Measurements from ENCODE around the gene SHISAL1. TPM values are rescaled to one million over a fixed set of nuclear protein-coding genes. Genes with fewer than 3 reads are reported as not detected.
"Not testable (repeated sequence)": the region's sequence is repeated elsewhere in the genome, so short reads cannot be mapped to it uniquely, and the experiment has no call there.

SHISAL1 gene
- total RNA-seq, 2 donors from 2014 or later, result not detected

GRCh38 chr22:44242946-44243724, 69.6 kb downstream of the SHISAL1 start:
- H3K36me3 Mint-ChIP-seq, result no peaks in the 10 kb centered on the region
- no peaks in the 10 kb centered on the region for H3K4me1 Mint-ChIP-seq (ENCODE audit: low read depth in 2 of 2)
- peaks cover 21 to 24% of the 10 kb centered on the region in 2 donors for H3K27me3 Mint-ChIP-seq
- no peaks in the 10 kb centered on the region for H3K9me3 Mint-ChIP-seq
- DNase-seq (ENCODE audit: low spot score), result no peak
- no peak overlapping the region for H3K27ac Mint-ChIP-seq
- H3K4me3 Mint-ChIP-seq, result no peak overlapping the region
- no peak for ATAC-seq

DNA sequence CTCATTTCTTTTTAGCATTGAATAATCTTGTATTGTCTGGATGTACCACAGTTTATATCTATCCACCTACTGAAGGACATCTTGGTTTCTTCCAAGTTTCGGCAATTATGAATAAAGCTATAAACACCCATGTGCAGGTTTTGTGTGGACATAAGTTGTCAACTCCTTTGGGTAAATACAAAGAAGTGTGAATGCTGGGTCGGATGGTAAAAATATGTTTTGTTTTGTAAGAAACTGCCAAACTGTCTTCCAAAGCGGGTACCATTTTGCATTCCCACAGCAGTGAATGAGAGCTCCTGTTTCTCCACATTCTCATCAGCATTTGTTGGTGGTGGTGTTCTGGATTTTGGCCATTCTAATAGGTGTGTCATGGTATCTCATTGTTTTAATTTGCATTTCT, 71.6 kb downstream of the SHISAL1 start:
- H3K27ac Mint-ChIP-seq; ATAC-seq; DNase-seq (ENCODE audit: low spot score); H3K9me3 Mint-ChIP-seq; H3K4me1 Mint-ChIP-seq (ENCODE audit: low read depth in 2 of 2); H3K36me3 Mint-ChIP-seq; H3K4me3 Mint-ChIP-seq: not testable (repeated sequence)
- peaks cover 27 to 34% of the 10 kb centered on the region in 2 donors for H3K27me3 Mint-ChIP-seq

- Mint-ChIP-seq H3K27me3 (peaks cover 15 to 16% of the 10 kb centered on the region in 2 donors), H3K36me3 (no peaks in the 10 kb centered on the region), H3K4me1 (ENCODE audit: low read depth in 2 of 2) (no peaks in the 10 kb centered on the region), H3K4me3 (no peak overlapping the region), H3K9me3 (no peaks in the 10 kb centered on the region), H3K27ac (no peak overlapping the region)
- ATAC-seq (no peak), DNase-seq (ENCODE audit: low spot score) (no peak)
Measured at GRCh38 chr22:44237290-44237689, 75.5 kb downstream of the SHISAL1 start.

GRCh38 chr22:44234372-44234771, 78.4 kb downstream of the SHISAL1 start:
- not testable (repeated sequence) for H3K27ac Mint-ChIP-seq; H3K9me3 Mint-ChIP-seq; H3K36me3 Mint-ChIP-seq; H3K4me1 Mint-ChIP-seq (ENCODE audit: low read depth in 2 of 2); ATAC-seq; H3K27me3 Mint-ChIP-seq; H3K4me3 Mint-ChIP-seq; DNase-seq (ENCODE audit: low spot score)

DNA sequence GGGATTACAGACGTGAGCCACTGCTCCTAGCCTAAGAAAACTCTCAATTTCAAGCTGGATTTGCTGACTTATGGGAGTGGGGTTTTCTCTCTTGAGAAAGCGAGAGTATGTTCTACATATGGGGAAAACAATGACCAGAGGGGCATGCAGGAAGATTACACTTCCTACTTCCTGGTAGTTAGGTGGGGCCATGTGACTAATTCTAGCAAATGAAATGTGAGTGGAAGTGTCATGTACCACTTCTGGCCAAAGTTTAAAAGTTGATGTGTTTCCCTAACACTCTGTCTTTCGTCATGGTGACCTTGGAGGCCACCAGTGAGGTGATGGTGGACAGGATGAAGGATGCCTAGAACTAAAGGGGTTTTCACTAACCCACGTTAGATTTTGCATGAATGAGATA, 81.5 kb downstream of the SHISAL1 start:
- no peaks in the 10 kb centered on the region for H3K4me1 Mint-ChIP-seq (ENCODE audit: low read depth in 2 of 2)
- H3K27me3 Mint-ChIP-seq, result peaks cover 4 to 8% of the 10 kb centered on the region in 2 donors
- no peaks in the 10 kb centered on the region for H3K36me3 Mint-ChIP-seq
- ATAC-seq (no peak), DNase-seq (ENCODE audit: low spot score) (no peak)
- peaks cover 3% of the 10 kb centered on the region for H3K9me3 Mint-ChIP-seq
- no peak overlapping the region for H3K27ac Mint-ChIP-seq
- no peak overlapping the region for H3K4me3 Mint-ChIP-seq

- ATAC-seq (no peak), DNase-seq (ENCODE audit: low spot score) (no peak)
- Mint-ChIP-seq H3K36me3 (no peaks in the 10 kb centered on the region), H3K4me1 (ENCODE audit: low read depth in 2 of 2) (no peaks in the 10 kb centered on the region), H3K27me3 (peaks cover 17 to 20% of the 10 kb centered on the region in 2 donors), H3K4me3 (no peak overlapping the region), H3K27ac (no peak overlapping the region), H3K9me3 (peaks cover 3% of the 10 kb centered on the region)
Measured at GRCh38 chr22:44229809-44230208, 82.9 kb downstream of the SHISAL1 start.

DNA sequence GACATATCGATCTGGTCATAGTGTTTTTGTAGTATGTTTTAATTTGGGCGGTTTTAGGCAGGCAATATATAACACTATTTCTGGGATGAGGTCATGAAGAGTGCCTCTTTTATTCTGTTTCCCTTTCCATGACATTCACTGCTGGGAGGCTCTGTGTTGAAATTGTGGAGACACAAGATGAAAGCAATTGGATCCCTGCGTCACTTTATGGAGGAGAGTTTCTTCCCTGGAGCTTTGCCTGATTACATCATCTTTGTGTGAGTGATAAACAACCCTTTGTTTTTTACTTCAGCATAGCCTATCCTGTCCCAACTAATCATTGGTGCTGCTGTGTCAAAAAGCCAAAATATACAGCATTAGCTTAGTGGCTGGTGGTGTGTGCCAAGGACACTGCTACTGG, 83.4 kb downstream of the SHISAL1 start:
- H3K9me3 Mint-ChIP-seq, result peaks cover 3% of the 10 kb centered on the region
- no peaks in the 10 kb centered on the region for H3K36me3 Mint-ChIP-seq
- no peaks in the 10 kb centered on the region for H3K4me1 Mint-ChIP-seq (ENCODE audit: low read depth in 2 of 2)
- peaks cover 17 to 20% of the 10 kb centered on the region in 2 donors for H3K27me3 Mint-ChIP-seq
- DNase-seq (ENCODE audit: low spot score) (no peak), ATAC-seq (no peak)
- H3K27ac Mint-ChIP-seq, result no peak overlapping the region
- H3K4me3 Mint-ChIP-seq, result no peak overlapping the region

- no peak overlapping the region for H3K4me3 Mint-ChIP-seq
- ATAC-seq (no peak), DNase-seq (ENCODE audit: low spot score) (no peak)
- no peak overlapping the region for H3K27ac Mint-ChIP-seq
- H3K27me3 Mint-ChIP-seq, result peaks cover 17 to 20% of the 10 kb centered on the region in 2 donors
- H3K4me1 Mint-ChIP-seq (ENCODE audit: low read depth in 2 of 2), result no peaks in the 10 kb centered on the region
- peaks cover 3% of the 10 kb centered on the region for H3K9me3 Mint-ChIP-seq
- no peaks in the 10 kb centered on the region for H3K36me3 Mint-ChIP-seq
Measured at GRCh38 chr22:44225812-44226211, 86.9 kb downstream of the SHISAL1 start.

DNA sequence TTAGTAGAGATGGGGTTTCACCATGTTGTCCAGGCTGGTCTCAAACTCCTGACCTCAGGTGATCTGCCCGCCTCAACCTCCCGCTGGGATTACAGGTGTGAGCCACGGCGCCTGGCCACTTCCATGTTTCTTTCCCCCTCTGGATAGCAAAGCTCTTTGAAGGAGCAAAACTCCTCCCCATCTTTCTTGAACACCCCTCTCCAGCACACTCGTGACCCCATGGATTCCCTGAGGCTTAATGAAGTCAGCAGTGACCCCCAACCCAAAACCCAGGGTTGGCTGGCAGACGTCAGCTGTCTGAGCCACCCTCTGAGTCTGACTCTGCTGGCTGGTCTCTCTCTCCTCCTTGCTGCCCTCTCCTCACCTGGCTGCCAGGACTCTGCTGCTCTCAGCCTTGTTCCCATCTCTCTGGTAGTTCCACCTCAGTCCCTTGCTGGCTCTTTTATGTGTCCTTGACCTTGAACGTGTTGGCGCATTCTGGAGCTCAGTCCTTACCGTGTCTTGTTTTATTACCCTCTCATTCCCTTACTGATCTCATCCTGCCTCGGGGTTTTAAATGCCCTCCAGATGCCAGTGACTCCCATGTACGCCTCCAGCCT, 87.6 kb downstream of the SHISAL1 start:
- H3K9me3 Mint-ChIP-seq, result peaks cover 3% of the 10 kb centered on the region
- H3K27ac Mint-ChIP-seq, result no peak overlapping the region
- H3K4me3 Mint-ChIP-seq, result no peak overlapping the region
- peaks cover 17 to 20% of the 10 kb centered on the region in 2 donors for H3K27me3 Mint-ChIP-seq
- DNase-seq (ENCODE audit: low spot score) (no peak), ATAC-seq (no peak)
- no peaks in the 10 kb centered on the region for H3K4me1 Mint-ChIP-seq (ENCODE audit: low read depth in 2 of 2)
- H3K36me3 Mint-ChIP-seq, result no peaks in the 10 kb centered on the region

GRCh38 chr22:44224166-44224565, 88.6 kb downstream of the SHISAL1 start:
- peaks cover under 1% of the 10 kb centered on the region for H3K9me3 Mint-ChIP-seq
- H3K4me3 Mint-ChIP-seq, result no peak overlapping the region
- DNase-seq (ENCODE audit: low spot score) (no peak), ATAC-seq (no peak)
- H3K4me1 Mint-ChIP-seq (ENCODE audit: low read depth in 2 of 2), result no peaks in the 10 kb centered on the region
- H3K27me3 Mint-ChIP-seq, result peaks cover 17 to 18% of the 10 kb centered on the region in 2 donors
- H3K27ac Mint-ChIP-seq, result no peak overlapping the region
- H3K36me3 Mint-ChIP-seq, result no peaks in the 10 kb centered on the region

DNA sequence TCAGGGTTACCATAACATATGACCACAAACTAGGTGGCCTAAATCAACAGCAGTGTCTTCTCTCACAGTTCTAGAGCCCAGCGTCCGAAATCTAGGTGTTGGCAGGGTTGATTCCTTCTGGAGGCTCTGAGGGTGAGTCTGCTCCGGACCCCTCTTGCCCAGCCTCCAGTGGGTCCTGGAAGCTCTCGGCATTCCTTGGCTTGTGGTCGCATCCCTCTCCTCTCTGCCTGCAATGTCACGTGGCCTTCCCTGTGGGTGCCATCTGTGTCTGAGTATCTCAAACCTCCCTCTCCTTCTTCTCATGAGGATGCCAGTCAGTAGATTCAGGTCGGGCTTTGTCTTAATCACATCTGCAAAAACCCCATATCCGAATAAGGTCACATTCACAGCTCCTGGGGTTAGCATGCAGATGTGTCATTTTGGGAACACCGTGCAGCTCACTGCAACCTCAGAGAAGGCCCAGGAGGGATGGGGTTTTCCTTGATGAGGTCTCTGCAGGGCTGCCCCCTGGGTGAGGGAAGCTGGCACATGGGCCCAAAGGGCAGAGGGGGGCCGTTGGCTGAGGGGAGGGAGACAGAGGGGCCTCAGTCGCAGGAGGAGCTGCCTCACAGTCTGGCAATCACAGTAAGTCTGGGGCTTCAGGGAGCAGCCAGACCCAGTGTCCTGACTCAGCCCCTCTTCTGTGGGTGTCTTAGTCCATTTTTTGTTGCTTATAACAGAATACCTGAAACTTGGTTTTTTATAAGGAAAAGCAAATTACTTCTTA, 90.9 kb downstream of the SHISAL1 start:
- Mint-ChIP-seq H3K9me3 (no peaks in the 10 kb centered on the region), H3K4me3 (no peak overlapping the region), H3K27me3 (peaks cover 14 to 17% of the 10 kb centered on the region in 2 donors), H3K36me3 (no peaks in the 10 kb centered on the region), H3K27ac (no peak overlapping the region), H3K4me1 (ENCODE audit: low read depth in 2 of 2) (no peaks in the 10 kb centered on the region)
- ATAC-seq, result no peak
- DNase-seq (ENCODE audit: low spot score), result no peak

GRCh38 chr22:44220727-44221680, 91.7 kb downstream of the SHISAL1 start:
- Mint-ChIP-seq H3K27me3 (peaks cover 10% of the 10 kb centered on the region in 2 donors), H3K36me3 (no peaks in the 10 kb centered on the region), H3K4me3 (no peak overlapping the region), H3K9me3 (no peaks in the 10 kb centered on the region), H3K4me1 (ENCODE audit: low read depth in 2 of 2) (no peaks in the 10 kb centered on the region), H3K27ac (no peak overlapping the region)
- no peak for DNase-seq (ENCODE audit: low spot score)
- ATAC-seq, result no peak

- Mint-ChIP-seq H3K36me3 (no peaks in the 10 kb centered on the region), H3K9me3 (no peaks in the 10 kb centered on the region), H3K27ac (no peak overlapping the region), H3K4me3 (no peak overlapping the region), H3K4me1 (ENCODE audit: low read depth in 2 of 2) (no peaks in the 10 kb centered on the region), H3K27me3 (no peaks in the 10 kb centered on the region)
- DNase-seq (ENCODE audit: low spot score), result no peak
- no peak for ATAC-seq
Measured at GRCh38 chr22:44219101-44219870, 93.5 kb downstream of the SHISAL1 start.
